ENCODE results near the gene LHCGR. TPM values are rescaled to one million over a fixed set of nuclear protein-coding genes. Genes with fewer than 3 reads are reported as not detected.
"Not testable (repeated sequence)": the region's sequence is repeated elsewhere in the genome, so short reads cannot be mapped to it uniquely, and the experiment has no call there.

The LHCGR gene
- polyA plus RNA-seq, 1 donor from 2014 or later = not detected

GRCh38 chr2:48749291-48750127, 6.0 kb downstream of the LHCGR start:
- H3K9me2 ChIP-seq (ENCODE audit: insufficient read depth, low read length) = no peaks in the 10 kb centered on the region
- H3K9me3 ChIP-seq (ENCODE audit: low read length) = no peaks in the 10 kb centered on the region
- no peak overlapping the region for H3K4me3 ChIP-seq (ENCODE audit: low read length)
- no peak overlapping the region for H2AFZ ChIP-seq (ENCODE audit: low read depth, low read length)
- no peak overlapping the region for H3K9ac ChIP-seq (ENCODE audit: low read length)
- H3F3A ChIP-seq (ENCODE audit: insufficient read depth, low read length, poor library complexity, severe bottlenecking) = no peaks in the 10 kb centered on the region
- no peaks in the 10 kb centered on the region for H4K20me1 ChIP-seq (ENCODE audit: insufficient read depth)
- H3K36me3 ChIP-seq (ENCODE audit: insufficient read depth, low read length) = no peaks in the 10 kb centered on the region
- no peak overlapping the region for H3K4me2 ChIP-seq (ENCODE audit: low read length)
- no peaks in the 10 kb centered on the region for H3K79me2 ChIP-seq (replicated peaks; ENCODE audit: insufficient read depth, low read length)
- TF ChIP-seq MXI1 (conservative IDR thresholded peaks at IDR 0.05; ENCODE audit: poor library complexity, severe bottlenecking) = no peak
- H3K27ac ChIP-seq (ENCODE audit: low read length) = no peak overlapping the region
- H3K27me3 ChIP-seq (ENCODE audit: insufficient read depth, low read depth, low read length) = no peaks in the 10 kb centered on the region

- Histone ChIP-seq H2AFZ (ENCODE audit: low read depth, low read length) (no peak overlapping the region), H3K9me3 (ENCODE audit: low read length) (no peaks in the 10 kb centered on the region), H3K4me3 (ENCODE audit: low read length) (no peak overlapping the region), H3F3A (ENCODE audit: insufficient read depth, low read length, poor library complexity, severe bottlenecking) (no peaks in the 10 kb centered on the region), H3K4me2 (ENCODE audit: low read length) (no peak overlapping the region), H3K36me3 (ENCODE audit: insufficient read depth, low read length) (no peaks in the 10 kb centered on the region), H3K27ac (ENCODE audit: low read length) (no peak overlapping the region), H4K20me1 (ENCODE audit: insufficient read depth) (no peaks in the 10 kb centered on the region), H3K9ac (ENCODE audit: low read length) (no peak overlapping the region), H3K79me2 (replicated peaks; ENCODE audit: insufficient read depth, low read length) (no peaks in the 10 kb centered on the region), H3K9me2 (ENCODE audit: insufficient read depth, low read length) (no peaks in the 10 kb centered on the region), H3K27me3 (ENCODE audit: insufficient read depth, low read depth, low read length) (no peaks in the 10 kb centered on the region)
- TF ChIP-seq TAF1 (IDR thresholded peaks at IDR 0.05; ENCODE audit: low read depth) (no peak), RAD21 (conservative IDR thresholded peaks at IDR 0.05) (no peak), SMC3 (conservative IDR thresholded peaks at IDR 0.05; ENCODE audit: poor library complexity) (no peak), REST (IDR thresholded peaks at IDR 0.05; ENCODE audit: borderline replicate concordance) (no peak), POLR2AphosphoS5 (IDR thresholded peaks at IDR 0.05) (no peak), EZH2 (IDR thresholded peaks at IDR 0.05; ENCODE audit: borderline replicate concordance, insufficient read depth, low read length, poor library complexity, severe bottlenecking) (no peak), EP300 (conservative IDR thresholded peaks at IDR 0.05; ENCODE audit: poor library complexity, severe bottlenecking) (no peak), CTCF (IDR thresholded peaks at IDR 0.05; ENCODE audit: poor library complexity, severe bottlenecking) (no peak), MXI1 (conservative IDR thresholded peaks at IDR 0.05; ENCODE audit: poor library complexity, severe bottlenecking) (no peak)
Measured at GRCh38 chr2:48747319-48747718, 8.2 kb downstream of the LHCGR start.

GRCh38 chr2:48739236-48739635, 16.3 kb downstream of the LHCGR start:
- H3F3A ChIP-seq (ENCODE audit: insufficient read depth, low read length, poor library complexity, severe bottlenecking); H3K9ac ChIP-seq (ENCODE audit: low read length); H3K36me3 ChIP-seq (ENCODE audit: insufficient read depth, low read length); H3K9me2 ChIP-seq (ENCODE audit: insufficient read depth, low read length); H3K27ac ChIP-seq (ENCODE audit: low read length); H4K20me1 ChIP-seq (ENCODE audit: insufficient read depth); H3K79me2 ChIP-seq (replicated peaks; ENCODE audit: insufficient read depth, low read length); H3K27me3 ChIP-seq (ENCODE audit: insufficient read depth, low read depth, low read length); H3K4me3 ChIP-seq (ENCODE audit: low read length); H3K4me2 ChIP-seq (ENCODE audit: low read length); H2AFZ ChIP-seq (ENCODE audit: low read depth, low read length); H3K9me3 ChIP-seq (ENCODE audit: low read length): not testable (repeated sequence)

Measured in neural cell (in vitro differentiated cells).